ENCODE measurements around the gene FAM193A.
A peak's percentile ranks its signal among the peaks of the same experiment; 100 is the strongest.
"Not testable (repeated sequence)": the region's sequence is repeated elsewhere in the genome, so short reads cannot be mapped to it uniquely, and the experiment has no call there.

The FAM193A gene

DNA sequence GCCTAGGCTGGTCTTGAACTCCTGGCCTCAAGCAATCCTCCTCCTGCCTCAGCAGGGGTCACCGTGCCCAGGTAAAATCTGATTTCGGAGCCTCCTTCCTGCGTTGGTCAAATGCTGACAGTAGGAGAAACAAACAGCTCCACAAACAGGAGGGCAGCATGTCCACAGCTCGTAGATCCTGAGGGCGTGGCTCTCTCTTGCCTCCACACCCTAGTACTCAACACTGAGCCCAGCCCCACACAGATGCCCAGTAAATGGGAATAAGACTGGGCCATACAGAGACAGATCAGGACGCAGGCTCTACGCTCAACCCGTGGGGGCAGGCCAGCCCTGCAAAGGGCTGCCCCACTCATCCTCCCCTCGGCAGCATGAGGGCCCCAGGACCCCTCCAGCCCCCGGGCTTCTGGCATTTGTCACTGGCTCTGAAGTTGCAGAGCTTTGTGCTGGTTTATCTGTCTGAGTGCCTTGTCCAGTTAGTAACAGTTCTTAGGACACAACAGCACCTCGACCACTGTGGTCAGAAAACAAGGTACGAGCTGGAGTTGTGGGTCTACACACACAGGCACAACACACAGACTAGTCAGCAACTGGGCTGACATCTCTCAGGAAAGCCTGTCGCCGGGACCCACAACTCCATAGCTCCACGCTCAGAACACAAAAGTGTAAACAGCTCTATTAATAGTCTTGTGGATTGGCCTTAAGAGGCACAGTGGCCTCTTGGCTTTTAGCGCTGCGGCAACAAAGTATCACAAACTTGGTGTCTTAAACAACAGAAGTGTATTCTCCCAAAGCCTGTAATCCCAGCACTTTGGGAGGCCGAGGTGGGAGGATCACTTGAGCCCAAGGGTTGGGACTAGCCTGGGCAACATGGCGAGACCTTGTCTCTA, 214.5 kb downstream of the FAM193A start:
- DNase-seq (ENCODE audit: low spot score), result peak; percentile 19

DNA sequence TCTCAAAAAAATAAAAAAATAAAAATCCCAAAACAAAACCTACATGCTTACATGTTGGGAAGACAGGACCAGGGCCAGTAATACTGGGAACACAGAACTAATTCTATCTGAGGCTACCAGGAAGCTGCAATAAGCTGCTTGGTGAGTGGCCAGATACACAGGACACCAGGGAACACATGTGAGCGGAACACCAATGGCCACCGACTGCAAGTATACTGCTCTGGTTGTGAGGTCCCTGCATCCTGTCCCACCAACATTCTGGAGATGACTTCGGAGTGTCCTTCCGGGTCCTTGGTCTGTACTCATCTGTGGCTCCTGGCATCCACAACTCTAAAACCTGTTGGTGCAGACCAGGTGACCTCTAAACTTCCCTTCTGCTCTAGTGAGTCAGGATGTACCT, 217.0 kb downstream of the FAM193A start:
- peak; percentile 10 for DNase-seq (ENCODE audit: low spot score)

DNA sequence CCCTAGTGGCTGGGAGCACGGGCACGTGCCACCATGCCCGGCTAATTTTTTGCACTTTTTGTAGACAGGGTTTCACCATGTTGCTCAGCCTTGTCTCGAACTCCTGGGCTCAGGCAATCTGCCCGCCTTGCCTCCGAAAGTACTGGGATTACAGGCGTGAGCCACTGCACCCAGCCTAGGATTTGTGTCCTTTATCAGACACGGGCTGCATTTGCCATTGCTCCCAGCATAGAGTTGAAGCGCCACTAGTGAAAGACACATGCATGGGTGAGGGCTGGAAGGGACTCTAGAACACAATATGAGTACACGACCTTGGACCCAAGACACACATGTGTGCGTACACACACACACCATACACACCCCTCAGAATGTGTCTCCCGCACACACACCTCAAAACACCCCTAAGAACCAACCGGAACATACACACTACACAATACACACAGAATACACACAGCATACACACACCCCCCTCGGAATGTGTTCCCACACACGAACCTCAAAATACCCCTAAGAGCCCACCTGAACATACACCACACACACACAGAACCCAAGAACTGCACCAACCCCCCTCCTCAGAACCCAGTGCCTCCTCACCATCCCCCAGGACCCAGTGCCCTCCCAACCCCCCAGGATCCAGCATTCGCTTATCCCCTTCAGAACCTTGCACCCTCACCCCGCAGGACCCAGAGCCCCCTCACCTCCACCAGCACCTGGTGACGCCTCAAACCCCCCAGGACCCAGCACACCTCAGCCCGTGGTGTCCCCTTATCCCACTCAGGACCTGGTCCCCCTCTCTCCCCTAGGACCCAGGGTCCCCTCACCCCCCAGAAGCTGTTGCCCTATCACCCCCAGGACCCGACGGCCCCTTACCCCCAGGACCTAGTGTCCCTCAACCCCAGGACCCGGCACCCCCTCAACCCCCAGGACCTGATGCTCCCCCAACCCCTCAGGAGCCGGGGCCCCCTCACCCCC, 218.7 kb downstream of the FAM193A start:
- DNase-seq (ENCODE audit: low spot score), result peak; percentile 38

GRCh38 chr4:2755821-2756690, 219.6 kb downstream of the FAM193A start, which contains the start of gene TNIP2:
TSS of gene TNIP2 (minus strand) at chr4:2756336. CDS start at chr4:2756289, 47 bp downstream.
- DNase-seq (ENCODE audit: low spot score), result peak; percentile 100

DNA sequence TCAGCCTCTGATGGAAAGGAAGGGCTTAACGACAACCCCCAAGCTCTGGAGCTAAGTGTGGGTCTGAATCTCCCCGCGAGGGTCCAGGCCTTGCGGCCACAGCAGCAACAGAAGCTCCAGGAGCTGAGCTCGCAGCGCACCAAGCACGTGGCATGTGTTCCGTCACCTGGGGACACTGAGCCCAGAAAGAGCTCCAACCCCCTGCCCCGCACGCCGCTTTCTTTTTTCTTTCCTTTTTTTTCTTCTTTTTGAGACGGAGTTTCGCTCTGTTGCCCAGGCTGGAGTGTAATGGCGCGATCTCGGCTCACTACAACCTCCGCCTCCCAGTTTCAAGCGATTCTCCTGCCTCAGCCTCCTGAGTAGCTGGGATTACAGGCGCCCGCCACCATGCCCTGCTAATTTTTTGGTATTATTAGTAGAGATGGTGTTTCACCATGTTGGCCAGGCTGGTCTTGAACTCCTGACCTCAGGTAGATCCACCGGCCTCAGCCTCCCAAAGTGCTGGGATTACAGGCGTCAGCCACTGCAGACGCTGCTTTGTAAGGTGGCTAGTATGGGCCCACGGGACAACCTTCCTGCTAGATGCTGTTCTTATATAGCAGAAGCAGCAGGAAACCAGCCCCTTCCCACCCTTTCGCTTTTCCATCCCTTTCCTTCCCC, 220.4 kb downstream of the FAM193A start:
- peak; percentile 20 for DNase-seq (ENCODE audit: low spot score)

- peak; percentile 19 for DNase-seq (ENCODE audit: low spot score)
Observed at GRCh38 chr4:2757426-2757825, 221.0 kb downstream of the FAM193A start.

DNA sequence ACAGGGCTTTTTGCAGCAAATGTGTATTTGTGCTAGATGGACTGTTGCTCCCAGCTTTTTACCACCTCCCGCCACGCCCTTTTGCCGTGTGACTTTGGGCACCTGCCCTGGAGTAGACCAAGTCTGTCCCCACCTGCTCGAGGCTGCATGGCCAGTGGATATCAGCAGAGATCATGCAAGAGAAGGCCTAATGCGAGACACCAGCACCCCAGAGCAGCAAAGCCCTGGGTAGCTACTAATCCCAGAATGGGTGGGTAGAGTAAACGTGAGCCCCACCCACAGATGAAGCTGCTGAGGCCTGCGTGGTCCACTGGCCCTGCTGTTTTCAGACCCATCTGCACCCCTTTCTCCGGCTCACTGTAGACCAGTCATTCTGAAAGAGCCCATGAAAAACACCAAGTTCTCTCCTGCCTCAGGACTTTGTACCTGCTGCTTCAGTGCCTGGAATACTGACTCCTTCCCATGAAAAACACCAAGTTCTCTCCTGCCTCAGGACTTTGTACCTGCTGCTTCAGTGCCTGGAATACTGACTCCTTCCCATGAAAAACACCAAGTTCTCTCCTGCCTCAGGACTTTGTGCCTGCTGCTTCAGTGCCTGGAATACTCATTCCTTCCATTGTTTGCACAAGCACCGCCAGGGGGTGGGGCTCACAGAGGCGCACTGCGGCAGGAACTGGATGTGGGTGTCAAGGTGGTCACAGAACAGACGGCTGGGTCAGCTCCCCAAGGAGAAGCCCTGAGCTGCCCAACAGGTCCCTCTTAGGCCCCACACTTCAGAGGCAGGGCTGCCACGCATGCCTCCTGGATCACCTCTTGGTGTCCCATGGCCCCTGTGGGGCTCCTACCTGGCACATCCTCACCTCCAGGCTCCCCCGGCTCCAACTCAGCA, 224.8 kb downstream of the FAM193A start:
- DNase-seq (ENCODE audit: low spot score), result peak; percentile 13

GRCh38 chr4:2762048-2762447, 225.6 kb downstream of the FAM193A start:
- peak; percentile 13 for DNase-seq (ENCODE audit: low spot score)

- DNase-seq (ENCODE audit: low spot score), result not testable (repeated sequence)
Observed at GRCh38 chr4:2762486-2763370, 226.3 kb downstream of the FAM193A start.

- DNase-seq (ENCODE audit: low spot score), result peak; percentile 14
Observed at GRCh38 chr4:2763511-2763967, 227.1 kb downstream of the FAM193A start.

GRCh38 chr4:2765832-2766526, 229.5 kb downstream of the FAM193A start:
- peak; percentile 17 for DNase-seq (ENCODE audit: low spot score)

GRCh38 chr4:2767046-2767704, 230.7 kb downstream of the FAM193A start:
- DNase-seq (ENCODE audit: low spot score), result peak; percentile 16

- DNase-seq (ENCODE audit: low spot score), result peak; percentile 21
Observed at GRCh38 chr4:2767705-2768074, 231.2 kb downstream of the FAM193A start.

- peak; percentile 16 for DNase-seq (ENCODE audit: low spot score)
Observed at GRCh38 chr4:2768124-2768523, 231.7 kb downstream of the FAM193A start.

GRCh38 chr4:2768921-2769336, 232.5 kb downstream of the FAM193A start:
- peak; percentile 24 for DNase-seq (ENCODE audit: low spot score)

DNA sequence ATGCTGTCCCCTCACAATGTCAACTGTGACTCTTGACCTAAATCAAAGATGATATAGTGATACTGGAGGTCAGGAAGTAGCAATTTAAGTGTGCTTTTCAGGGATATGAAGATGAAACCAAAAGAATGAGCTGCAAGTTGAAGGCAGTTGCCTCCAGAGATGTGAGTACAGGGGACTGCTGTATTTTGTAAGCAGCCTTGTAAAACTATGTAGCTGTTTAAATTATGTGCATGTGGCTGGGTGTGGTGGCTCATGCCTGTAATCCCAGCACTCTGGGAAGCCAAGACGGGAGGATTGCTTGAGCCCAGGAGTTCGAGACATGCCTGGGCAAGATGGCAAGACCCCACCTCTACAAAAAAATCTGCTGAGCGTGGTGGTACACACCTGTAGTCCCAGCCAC, 234.8 kb downstream of the FAM193A start:
- no peak for DNase-seq (ENCODE audit: low spot score)

GRCh38 chr4:2780643-2781042, 244.2 kb downstream of the FAM193A start:
- DNase-seq (ENCODE audit: low spot score), result not testable (repeated sequence)

DNA sequence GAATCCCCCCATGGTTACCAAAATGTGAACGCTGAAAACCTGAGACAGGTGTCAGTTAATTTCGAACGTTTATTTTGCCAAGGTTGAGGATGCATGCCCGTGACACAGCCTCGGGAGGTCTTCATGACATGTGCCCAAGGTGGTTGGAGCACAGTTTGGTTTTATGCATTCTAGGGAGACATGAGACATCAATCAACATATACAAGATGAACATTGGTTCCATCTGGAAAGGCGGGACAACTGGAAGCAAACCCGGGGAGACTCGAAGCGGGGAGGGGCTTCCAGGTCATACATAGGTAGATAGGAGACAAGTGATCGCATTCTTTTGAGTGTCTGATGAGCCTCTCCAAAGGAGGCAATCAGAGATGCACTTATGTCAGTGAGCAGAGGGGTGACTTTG, 245.5 kb downstream of the FAM193A start:
- no peak for DNase-seq (ENCODE audit: low spot score)
